Duodenal mucosa (tissue), 2 donors: ENCODE data around the gene LRRC7.

Experiments used
- H3K27ac ChIP-seq: one replicate; pipeline ENCODE4 v1.7.0; 2013; ENCODE audit warnings: low read depth, low read length
- H3K27me3 ChIP-seq, 2 donors: one replicate each; pipeline ENCODE4 v1.7.0; 2013; ENCODE audit warnings: low read length in 2 of 2, control low read depth in 1 of 2; ENCODE audit not compliant: insufficient read depth in 2 of 2, control insufficient read depth in 1 of 2
- H3K36me3 ChIP-seq, 2 donors: one replicate each; pipeline ENCODE4 v1.7.0; 2013; ENCODE audit warnings: low read length in 2 of 2, control low read depth in 1 of 2; ENCODE audit not compliant: insufficient read depth in 2 of 2, control insufficient read depth in 1 of 2
- H3K4me1 ChIP-seq, 2 donors: one replicate each; pipeline ENCODE4 v1.7.0; 2013; ENCODE audit warnings: low read length in 2 of 2, control low read depth in 1 of 2; ENCODE audit not compliant: insufficient read depth in 2 of 2, control insufficient read depth in 1 of 2
- H3K4me3 ChIP-seq, 2 donors: one replicate each; pipeline ENCODE4 v1.7.0; 2013; ENCODE audit warnings: low read length in 2 of 2, low read depth in 1 of 2
- H3K9ac ChIP-seq, 2 donors: one replicate each; pipeline ENCODE4 v1.7.0; 2013; ENCODE audit warnings: low read length in 2 of 2, low read depth in 1 of 2
- H3K9me3 ChIP-seq, 2 donors: one replicate each; pipeline ENCODE4 v1.7.0; 2013; ENCODE audit warnings: low read length in 2 of 2, control low read depth in 1 of 2; ENCODE audit not compliant: control insufficient read depth in 1 of 2

LRRC7 gene

GRCh38 chr1:69585666-69586065, 17.9 kb downstream of the LRRC7 start:
- H3K27me3 ChIP-seq: no peaks in the 10 kb centered on the region
- no peak overlapping the region for H3K4me3 ChIP-seq
- H3K9ac ChIP-seq: no peak overlapping the region
- H3K27ac ChIP-seq: no peak overlapping the region
- H3K4me1 ChIP-seq: no peaks in the 10 kb centered on the region
- H3K9me3 ChIP-seq: no peaks in the 10 kb centered on the region
- H3K36me3 ChIP-seq: no peaks in the 10 kb centered on the region

DNA sequence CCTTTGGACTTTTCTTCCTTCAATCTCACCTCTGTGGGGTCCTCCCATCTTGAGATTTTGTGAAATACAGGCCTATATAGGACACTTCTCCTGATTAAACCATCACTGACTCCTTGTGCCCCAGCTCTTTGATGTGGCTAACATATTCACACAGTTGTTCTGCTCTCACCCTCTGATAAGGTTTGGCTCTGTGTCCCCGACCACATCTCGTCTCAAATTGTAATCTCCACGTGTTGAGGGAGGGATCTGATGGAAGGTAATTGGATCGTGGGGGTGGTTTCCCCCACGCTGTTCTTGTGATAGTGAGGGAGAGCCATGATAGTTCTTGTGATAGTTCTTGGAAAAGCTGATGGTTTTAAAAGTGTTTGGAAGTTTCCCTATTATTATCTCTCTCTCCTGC, 19.7 kb downstream of the LRRC7 start:
- Histone ChIP-seq H3K36me3 (no peaks in the 10 kb centered on the region), H3K27ac (no peak overlapping the region), H3K9ac (no peak overlapping the region), H3K4me3 (no peak overlapping the region), H3K27me3 (no peaks in the 10 kb centered on the region), H3K9me3 (no peaks in the 10 kb centered on the region), H3K4me1 (no peaks in the 10 kb centered on the region)

GRCh38 chr1:69589799-69590198, 22.1 kb downstream of the LRRC7 start:
- no peaks in the 10 kb centered on the region for H3K4me1 ChIP-seq
- no peaks in the 10 kb centered on the region for H3K36me3 ChIP-seq
- H3K9me3 ChIP-seq: no peaks in the 10 kb centered on the region
- H3K27me3 ChIP-seq: no peaks in the 10 kb centered on the region
- no peak overlapping the region for H3K4me3 ChIP-seq
- no peak overlapping the region for H3K27ac ChIP-seq
- no peak overlapping the region for H3K9ac ChIP-seq

GRCh38 chr1:69592341-69592740, 24.6 kb downstream of the LRRC7 start:
- no peaks in the 10 kb centered on the region for H3K4me1 ChIP-seq
- no peak overlapping the region for H3K4me3 ChIP-seq
- no peaks in the 10 kb centered on the region for H3K36me3 ChIP-seq
- no peaks in the 10 kb centered on the region for H3K27me3 ChIP-seq
- H3K27ac ChIP-seq: no peak overlapping the region
- H3K9me3 ChIP-seq: no peaks in the 10 kb centered on the region
- no peak overlapping the region for H3K9ac ChIP-seq

DNA sequence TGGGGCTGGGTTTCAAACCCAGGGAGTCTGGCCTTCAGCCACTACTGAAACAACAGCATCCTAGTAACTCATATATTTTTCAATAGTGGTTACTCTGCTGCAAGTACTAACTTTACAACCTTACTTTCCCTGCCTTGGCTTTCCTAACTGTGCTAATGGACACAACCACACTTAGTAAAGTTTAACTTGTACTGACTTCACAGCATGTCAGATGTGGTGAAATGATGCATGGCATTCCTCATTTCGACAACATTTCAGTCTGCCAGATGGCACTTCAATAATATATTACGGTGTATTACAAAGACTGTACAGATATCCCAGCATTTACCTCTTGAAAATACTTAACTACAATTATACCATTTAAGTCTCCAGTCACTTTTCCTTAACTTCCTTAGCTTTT, 27.8 kb downstream of the LRRC7 start:
- Histone ChIP-seq H3K9me3 (no peaks in the 10 kb centered on the region), H3K27ac (no peak overlapping the region), H3K27me3 (no peaks in the 10 kb centered on the region)

DNA sequence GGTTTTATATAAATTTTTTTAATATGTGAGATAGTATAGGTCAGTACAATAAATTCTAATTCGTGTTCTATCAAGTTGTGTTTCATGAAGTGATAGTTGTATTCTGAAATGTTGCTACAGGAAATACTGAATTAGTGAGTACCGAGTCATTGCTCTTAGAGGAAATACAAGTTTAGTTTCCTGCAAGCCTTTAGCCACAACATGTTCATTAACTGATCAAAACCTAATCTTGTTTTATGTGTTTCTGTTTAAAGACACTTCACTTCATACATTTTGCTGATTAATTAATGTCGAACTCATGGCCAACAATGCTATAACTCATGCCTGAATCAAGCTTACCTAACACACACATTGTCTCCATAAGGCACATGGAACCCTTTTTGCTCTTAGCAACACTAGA, 43.6 kb downstream of the LRRC7 start:
- no peaks in the 10 kb centered on the region for H3K9me3 ChIP-seq
- no peaks in the 10 kb centered on the region for H3K36me3 ChIP-seq
- no peak overlapping the region for H3K9ac ChIP-seq
- H3K4me3 ChIP-seq: no peak overlapping the region
- no peak overlapping the region for H3K27ac ChIP-seq
- H3K4me1 ChIP-seq: no peaks in the 10 kb centered on the region
- no peaks in the 10 kb centered on the region for H3K27me3 ChIP-seq

More for the DNA sequence above, 27.8 kb downstream of the LRRC7 start:
- H3K4me1 ChIP-seq: no peaks in the 10 kb centered on the region
- H3K9ac ChIP-seq: no peak overlapping the region
- H3K36me3 ChIP-seq: no peaks in the 10 kb centered on the region
- no peak overlapping the region for H3K4me3 ChIP-seq

- Histone ChIP-seq H3K36me3 (no peaks in the 10 kb centered on the region), H3K27ac (no peak overlapping the region), H3K9me3 (no peaks in the 10 kb centered on the region), H3K9ac (no peak overlapping the region), H3K4me3 (no peak overlapping the region), H3K4me1 (no peaks in the 10 kb centered on the region), H3K27me3 (no peaks in the 10 kb centered on the region)
These were observed 45.7 kb downstream of the LRRC7 start for GRCh38 chr1:69613414-69613813.

DNA sequence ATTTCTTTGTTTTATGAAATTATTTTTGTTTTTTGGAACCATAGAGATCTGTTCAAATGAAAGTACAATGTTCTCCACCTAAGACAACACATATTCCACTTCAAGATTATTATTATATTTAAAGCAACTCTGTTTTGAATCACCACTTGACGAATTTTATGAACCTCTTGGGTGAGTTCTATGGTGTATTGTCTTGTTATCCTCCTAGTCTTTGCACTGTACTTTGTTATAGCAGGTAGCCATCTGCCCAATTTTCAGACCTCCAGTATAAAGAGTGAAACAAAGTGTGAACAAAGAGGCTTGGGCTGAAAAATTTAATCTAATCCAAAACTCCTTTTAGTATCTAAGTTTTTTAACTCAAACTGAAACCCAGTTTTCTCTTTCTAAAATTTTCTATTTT, 71.0 kb downstream of the LRRC7 start:
- no peak overlapping the region for H3K9ac ChIP-seq
- no peaks in the 10 kb centered on the region for H3K36me3 ChIP-seq
- no peaks in the 10 kb centered on the region for H3K27me3 ChIP-seq
- no peaks in the 10 kb centered on the region for H3K4me1 ChIP-seq
- H3K9me3 ChIP-seq: no peaks in the 10 kb centered on the region
- no peak overlapping the region for H3K4me3 ChIP-seq
- no peak overlapping the region for H3K27ac ChIP-seq

- H3K36me3 ChIP-seq: no peaks in the 10 kb centered on the region
- no peak overlapping the region for H3K4me3 ChIP-seq
- H3K9ac ChIP-seq: no peak overlapping the region
- H3K9me3 ChIP-seq: no peaks in the 10 kb centered on the region
- no peak overlapping the region for H3K27ac ChIP-seq
- H3K4me1 ChIP-seq: no peaks in the 10 kb centered on the region
- H3K27me3 ChIP-seq: no peaks in the 10 kb centered on the region
These were observed 71.4 kb downstream of the LRRC7 start for GRCh38 chr1:69639159-69639558.

GRCh38 chr1:69643266-69643665, 75.5 kb downstream of the LRRC7 start:
- H3K27me3 ChIP-seq: no peaks in the 10 kb centered on the region
- no peaks in the 10 kb centered on the region for H3K4me1 ChIP-seq
- H3K9ac ChIP-seq: no peak overlapping the region
- H3K36me3 ChIP-seq: no peaks in the 10 kb centered on the region
- H3K27ac ChIP-seq: no peak overlapping the region
- no peak overlapping the region for H3K4me3 ChIP-seq
- no peaks in the 10 kb centered on the region for H3K9me3 ChIP-seq

DNA sequence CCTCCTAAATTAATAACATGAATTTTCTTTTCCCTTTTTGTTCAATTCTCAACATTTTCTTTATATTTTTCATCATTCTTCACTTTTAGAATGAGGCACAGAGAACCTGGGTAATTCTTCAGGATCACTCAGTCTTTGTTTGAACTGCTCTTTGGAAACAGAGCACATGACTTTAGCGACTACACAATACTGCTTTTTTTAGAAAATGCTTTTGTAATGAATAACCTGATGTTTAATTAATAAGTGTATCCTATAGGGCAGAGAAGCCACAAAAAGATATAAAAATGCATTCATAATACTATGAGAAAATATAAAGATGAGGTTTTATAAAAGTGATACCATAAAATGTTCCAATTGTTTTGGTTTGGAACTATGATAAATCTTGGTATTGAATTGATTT, 77.8 kb downstream of the LRRC7 start:
- Histone ChIP-seq H3K4me3 (no peak overlapping the region), H3K27me3 (no peaks in the 10 kb centered on the region), H3K9me3 (no peaks in the 10 kb centered on the region), H3K36me3 (no peaks in the 10 kb centered on the region), H3K4me1 (no peaks in the 10 kb centered on the region), H3K27ac (no peak overlapping the region), H3K9ac (no peak overlapping the region)
